ENCODE results near the gene ZEB2. TPM values are rescaled to one million over a fixed set of nuclear protein-coding genes. Genes with fewer than 3 reads are reported as not detected.

ZEB2 gene
- total RNA-seq, 1 donor from 2014 or later = 0.26 TPM

- Histone ChIP-seq H3K27me3 (ENCODE audit: control insufficient read depth, insufficient read depth, low read length) (no peaks in the 10 kb centered on the region), H3K36me3 (ENCODE audit: control insufficient read depth, insufficient read depth, low read length) (no peaks in the 10 kb centered on the region), H3K4me3 (ENCODE audit: low read depth, low read length) (no peak overlapping the region)
- no peak for TF ChIP-seq CTCF (IDR thresholded peaks at IDR 0.05; ENCODE audit: insufficient read depth, low read length, severe bottlenecking)
- DNase-seq (ENCODE audit: low read depth) = peak; percentile 98
- FAIRE-seq = no peak
Measured at GRCh38 chr2:144357623-144358373, 162.1 kb downstream of the ZEB2 start.

GRCh38 chr2:144356402-144356801 is 163.5 kb downstream of the ZEB2 start:
- FAIRE-seq = peak; percentile 47
- no peak for TF ChIP-seq CTCF (IDR thresholded peaks at IDR 0.05; ENCODE audit: insufficient read depth, low read length, severe bottlenecking)
- H3K4me3 ChIP-seq (ENCODE audit: low read depth, low read length) = no peak overlapping the region
- DNase-seq (ENCODE audit: low read depth) = no peak
- H3K36me3 ChIP-seq (ENCODE audit: control insufficient read depth, insufficient read depth, low read length) = no peaks in the 10 kb centered on the region
- no peaks in the 10 kb centered on the region for H3K27me3 ChIP-seq (ENCODE audit: control insufficient read depth, insufficient read depth, low read length)

GRCh38 chr2:144354953-144355352 is 165.0 kb downstream of the ZEB2 start:
- no peak for FAIRE-seq
- Histone ChIP-seq H3K36me3 (ENCODE audit: control insufficient read depth, insufficient read depth, low read length) (no peaks in the 10 kb centered on the region), H3K27me3 (ENCODE audit: control insufficient read depth, insufficient read depth, low read length) (no peaks in the 10 kb centered on the region), H3K4me3 (ENCODE audit: low read depth, low read length) (no peak overlapping the region)
- no peak for TF ChIP-seq CTCF (IDR thresholded peaks at IDR 0.05; ENCODE audit: insufficient read depth, low read length, severe bottlenecking)
- DNase-seq (ENCODE audit: low read depth) = no peak

- FAIRE-seq (no peak), DNase-seq (ENCODE audit: low read depth) (no peak)
- Histone ChIP-seq H3K36me3 (ENCODE audit: control insufficient read depth, insufficient read depth, low read length) (no peaks in the 10 kb centered on the region), H3K27me3 (ENCODE audit: control insufficient read depth, insufficient read depth, low read length) (no peaks in the 10 kb centered on the region), H3K4me3 (ENCODE audit: low read depth, low read length) (no peak overlapping the region)
- no peak for TF ChIP-seq CTCF (IDR thresholded peaks at IDR 0.05; ENCODE audit: insufficient read depth, low read length, severe bottlenecking)
Measured at GRCh38 chr2:144351687-144352086, 168.2 kb downstream of the ZEB2 start.

GRCh38 chr2:144350151-144350802 is 169.6 kb downstream of the ZEB2 start:
- Histone ChIP-seq H3K27me3 (ENCODE audit: control insufficient read depth, insufficient read depth, low read length) (no peaks in the 10 kb centered on the region), H3K4me3 (ENCODE audit: low read depth, low read length) (no peak overlapping the region), H3K36me3 (ENCODE audit: control insufficient read depth, insufficient read depth, low read length) (no peaks in the 10 kb centered on the region)
- no peak for TF ChIP-seq CTCF (IDR thresholded peaks at IDR 0.05; ENCODE audit: insufficient read depth, low read length, severe bottlenecking)
- FAIRE-seq (no peak), DNase-seq (ENCODE audit: low read depth) (no peak)

Measured in bronchial epithelial cell (primary cell).